ENCODE measurements around the gene RPTOR.

- TF ChIP-seq, protein P1, sequence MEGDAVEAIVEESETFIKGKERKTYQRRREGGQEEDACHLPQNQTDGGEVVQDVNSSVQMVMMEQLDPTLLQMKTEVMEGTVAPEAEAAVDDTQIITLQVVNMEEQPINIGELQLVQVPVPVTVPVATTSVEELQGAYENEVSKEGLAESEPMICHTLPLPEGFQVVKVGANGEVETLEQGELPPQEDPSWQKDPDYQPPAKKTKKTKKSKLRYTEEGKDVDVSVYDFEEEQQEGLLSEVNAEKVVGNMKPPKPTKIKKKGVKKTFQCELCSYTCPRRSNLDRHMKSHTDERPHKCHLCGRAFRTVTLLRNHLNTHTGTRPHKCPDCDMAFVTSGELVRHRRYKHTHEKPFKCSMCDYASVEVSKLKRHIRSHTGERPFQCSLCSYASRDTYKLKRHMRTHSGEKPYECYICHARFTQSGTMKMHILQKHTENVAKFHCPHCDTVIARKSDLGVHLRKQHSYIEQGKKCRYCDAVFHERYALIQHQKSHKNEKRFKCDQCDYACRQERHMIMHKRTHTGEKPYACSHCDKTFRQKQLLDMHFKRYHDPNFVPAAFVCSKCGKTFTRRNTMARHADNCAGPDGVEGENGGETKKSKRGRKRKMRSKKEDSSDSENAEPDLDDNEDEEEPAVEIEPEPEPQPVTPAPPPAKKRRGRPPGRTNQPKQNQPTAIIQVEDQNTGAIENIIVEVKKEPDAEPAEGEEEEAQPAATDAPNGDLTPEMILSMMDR (IDR thresholded peaks at IDR 0.05; ENCODE audit: borderline replicate concordance, extremely low read depth, low read length, poor library complexity, severe bottlenecking) = no peak
- no peak for TF ChIP-seq EZH2 (IDR thresholded peaks at IDR 0.05; ENCODE audit: borderline replicate concordance, low read depth, low read length, severe bottlenecking)
These were observed 95.0 kb downstream of the RPTOR start for GRCh38 chr17:80639658-80640057.
